Gastrocnemius medialis (tissue), 4 donors: ENCODE results near the gene PRR14L.

Experiments used
- POLR2A ChIP-seq, 2 donors: fragments of 450-650 bp; IDR thresholded peaks; one replicate each; pipeline ENCODE4 v1.6.1; 2017; ENCODE audit warnings: antibody characterized with exemption in 2 of 2, mild to moderate bottlenecking in 2 of 2, moderate library complexity in 2 of 2
- TF ChIP-seq, protein P1 (sequence below), 5 experiments: fragments of 450-650 bp in 3 of 5; fragments of 200-600 bp in 2 of 5; sonication (generic) in 2 of 5; IDR thresholded peaks in 4 of 5; conservative IDR thresholded peaks in 1 of 5; 1 replicate in 4 of 5; 2 replicates in 1 of 5; pipeline ENCODE4 v1.5.1; 2016 to 2019; ENCODE audit warnings: antibody characterized with exemption in 5 of 5, mild to moderate bottlenecking in 3 of 5, moderate library complexity in 3 of 5

- TF ChIP-seq POLR2A (IDR thresholded peaks at IDR 0.05), result no peak
- TF ChIP-seq, protein P1, sequence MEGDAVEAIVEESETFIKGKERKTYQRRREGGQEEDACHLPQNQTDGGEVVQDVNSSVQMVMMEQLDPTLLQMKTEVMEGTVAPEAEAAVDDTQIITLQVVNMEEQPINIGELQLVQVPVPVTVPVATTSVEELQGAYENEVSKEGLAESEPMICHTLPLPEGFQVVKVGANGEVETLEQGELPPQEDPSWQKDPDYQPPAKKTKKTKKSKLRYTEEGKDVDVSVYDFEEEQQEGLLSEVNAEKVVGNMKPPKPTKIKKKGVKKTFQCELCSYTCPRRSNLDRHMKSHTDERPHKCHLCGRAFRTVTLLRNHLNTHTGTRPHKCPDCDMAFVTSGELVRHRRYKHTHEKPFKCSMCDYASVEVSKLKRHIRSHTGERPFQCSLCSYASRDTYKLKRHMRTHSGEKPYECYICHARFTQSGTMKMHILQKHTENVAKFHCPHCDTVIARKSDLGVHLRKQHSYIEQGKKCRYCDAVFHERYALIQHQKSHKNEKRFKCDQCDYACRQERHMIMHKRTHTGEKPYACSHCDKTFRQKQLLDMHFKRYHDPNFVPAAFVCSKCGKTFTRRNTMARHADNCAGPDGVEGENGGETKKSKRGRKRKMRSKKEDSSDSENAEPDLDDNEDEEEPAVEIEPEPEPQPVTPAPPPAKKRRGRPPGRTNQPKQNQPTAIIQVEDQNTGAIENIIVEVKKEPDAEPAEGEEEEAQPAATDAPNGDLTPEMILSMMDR (IDR thresholded peaks at IDR 0.05 in 4 of 5, conservative IDR thresholded peaks at IDR 0.05 in 1 of 5), result no peak
Measured at GRCh38 chr22:31635638-31636306, 114.2 kb downstream of the PRR14L start.
